ENCODE data around the gene MBTPS1.

MBTPS1 gene

DNA sequence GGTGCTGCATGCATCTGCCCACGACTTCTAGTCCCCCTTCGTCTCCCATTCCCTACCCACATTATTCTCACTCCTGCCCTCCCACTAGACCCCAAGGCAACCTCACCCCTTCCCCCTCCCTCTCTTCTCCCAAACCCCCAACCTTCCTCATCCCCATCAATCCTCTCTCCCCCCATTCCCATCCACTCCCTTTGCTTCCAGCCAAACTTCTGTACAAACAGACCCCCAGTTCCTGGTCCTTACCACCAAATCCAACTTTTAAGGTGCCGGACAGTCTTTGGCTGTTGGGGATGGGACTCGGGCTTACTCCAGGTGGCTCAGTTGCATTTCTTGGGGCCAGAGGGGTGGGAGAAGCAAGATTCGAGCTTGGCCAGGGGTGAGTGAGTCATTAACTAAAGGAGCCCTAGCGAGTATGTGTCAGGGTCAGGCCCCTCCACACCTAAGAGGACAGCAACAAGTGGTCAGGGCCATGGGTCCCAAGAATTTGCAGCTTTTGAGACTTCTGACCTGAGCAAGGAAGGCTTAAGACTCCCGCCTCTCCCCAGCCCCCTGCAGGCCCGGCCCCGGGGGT, 74.3 kb downstream of the MBTPS1 start, which contains the start of gene SLC38A8:
SLC38A8 (minus strand) TSS at position 488 of the 571 bp plus-strand sequence. CDS start 638 bp downstream, outside the sequence.
- Histone ChIP-seq H3K27me3 (replicated peaks; ENCODE audit: control insufficient read depth, insufficient read depth, low read length) (no peaks in the 10 kb centered on the region), H3K4me3 (replicated peaks; ENCODE audit: low read depth, low read length) (no peak within 1 kb of the TSS), H3K36me3 (ENCODE audit: control insufficient read depth, insufficient read depth, low read length) (no peaks in the 10 kb centered on the region)
- no peak for TF ChIP-seq CTCF (IDR thresholded peaks at IDR 0.05; ENCODE audit: insufficient read depth, low read length, poor library complexity, severe bottlenecking)
- no peak for DNase-seq (ENCODE audit: extremely low read depth, insufficient read length)

- H3K27me3 ChIP-seq (replicated peaks; ENCODE audit: control insufficient read depth, insufficient read depth, low read length), result no peaks in the 10 kb centered on the region
- no peak overlapping the region for H3K4me3 ChIP-seq (replicated peaks; ENCODE audit: low read depth, low read length)
- no peak for TF ChIP-seq CTCF (IDR thresholded peaks at IDR 0.05; ENCODE audit: insufficient read depth, low read length, poor library complexity, severe bottlenecking)
- no peaks in the 10 kb centered on the region for H3K36me3 ChIP-seq (ENCODE audit: control insufficient read depth, insufficient read depth, low read length)
- no peak for DNase-seq (ENCODE audit: extremely low read depth, insufficient read length)
These were observed 74.9 kb downstream of the MBTPS1 start for GRCh38 chr16:84041881-84042280.

GRCh38 chr16:84040823-84041820, 75.6 kb downstream of the MBTPS1 start:
- no peak for DNase-seq (ENCODE audit: extremely low read depth, insufficient read length)

GRCh38 chr16:84040226-84040822, 76.4 kb downstream of the MBTPS1 start:
- TF ChIP-seq CTCF (IDR thresholded peaks at IDR 0.05; ENCODE audit: insufficient read depth, low read length, poor library complexity, severe bottlenecking), result no peak
- H3K27me3 ChIP-seq (replicated peaks; ENCODE audit: control insufficient read depth, insufficient read depth, low read length), result no peaks in the 10 kb centered on the region
- no peak for DNase-seq (ENCODE audit: extremely low read depth, insufficient read length)
- H3K4me3 ChIP-seq (replicated peaks; ENCODE audit: low read depth, low read length), result no peak overlapping the region
- H3K36me3 ChIP-seq (ENCODE audit: control insufficient read depth, insufficient read depth, low read length), result no peaks in the 10 kb centered on the region

More at GRCh38 chr16:84040823-84041820, 75.6 kb downstream of the MBTPS1 start:
- H3K4me3 ChIP-seq (replicated peaks; ENCODE audit: low read depth, low read length), result no peak overlapping the region
- H3K27me3 ChIP-seq (replicated peaks; ENCODE audit: control insufficient read depth, insufficient read depth, low read length), result no peaks in the 10 kb centered on the region
- TF ChIP-seq CTCF (IDR thresholded peaks at IDR 0.05; ENCODE audit: insufficient read depth, low read length, poor library complexity, severe bottlenecking), result no peak
- H3K36me3 ChIP-seq (ENCODE audit: control insufficient read depth, insufficient read depth, low read length), result no peaks in the 10 kb centered on the region

DNA sequence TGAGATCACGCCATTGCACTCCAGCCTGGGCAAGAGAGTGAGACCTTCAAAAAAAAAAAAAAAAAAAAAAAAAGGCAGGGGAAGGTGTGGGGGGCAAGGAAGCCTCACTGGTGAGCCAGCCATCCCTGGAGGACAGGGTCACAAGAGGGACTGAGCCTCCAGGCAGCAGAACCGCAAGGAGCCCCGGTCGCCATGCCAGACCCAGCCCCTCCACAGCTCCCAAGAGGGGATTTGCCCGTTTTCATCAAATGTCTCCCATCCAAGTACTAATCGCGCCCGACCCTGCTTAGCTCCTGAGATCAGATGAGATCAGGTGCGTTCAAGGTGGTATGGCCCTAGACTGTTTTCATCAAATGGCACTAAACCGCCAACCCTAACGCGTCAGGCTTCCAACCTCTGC, 77.0 kb downstream of the MBTPS1 start:
- Histone ChIP-seq H3K36me3 (ENCODE audit: control insufficient read depth, insufficient read depth, low read length) (no peaks in the 10 kb centered on the region), H3K4me3 (replicated peaks; ENCODE audit: low read depth, low read length) (no peak overlapping the region), H3K27me3 (replicated peaks; ENCODE audit: control insufficient read depth, insufficient read depth, low read length) (no peaks in the 10 kb centered on the region)
- no peak for TF ChIP-seq CTCF (IDR thresholded peaks at IDR 0.05; ENCODE audit: insufficient read depth, low read length, poor library complexity, severe bottlenecking)
- no peak for DNase-seq (ENCODE audit: extremely low read depth, insufficient read length)
